Measurements from ENCODE around the gene CFAP157. TPM values are rescaled to one million over a fixed set of nuclear protein-coding genes. Genes with fewer than 3 reads are reported as not detected.

CFAP157 gene
- total and polyA plus RNA-seq, 2 of the 13 experiments (the other 11 are each of a cell fraction or from before 2014, with no cell fraction given) = 0.07 TPM; not detected in 1

DNA sequence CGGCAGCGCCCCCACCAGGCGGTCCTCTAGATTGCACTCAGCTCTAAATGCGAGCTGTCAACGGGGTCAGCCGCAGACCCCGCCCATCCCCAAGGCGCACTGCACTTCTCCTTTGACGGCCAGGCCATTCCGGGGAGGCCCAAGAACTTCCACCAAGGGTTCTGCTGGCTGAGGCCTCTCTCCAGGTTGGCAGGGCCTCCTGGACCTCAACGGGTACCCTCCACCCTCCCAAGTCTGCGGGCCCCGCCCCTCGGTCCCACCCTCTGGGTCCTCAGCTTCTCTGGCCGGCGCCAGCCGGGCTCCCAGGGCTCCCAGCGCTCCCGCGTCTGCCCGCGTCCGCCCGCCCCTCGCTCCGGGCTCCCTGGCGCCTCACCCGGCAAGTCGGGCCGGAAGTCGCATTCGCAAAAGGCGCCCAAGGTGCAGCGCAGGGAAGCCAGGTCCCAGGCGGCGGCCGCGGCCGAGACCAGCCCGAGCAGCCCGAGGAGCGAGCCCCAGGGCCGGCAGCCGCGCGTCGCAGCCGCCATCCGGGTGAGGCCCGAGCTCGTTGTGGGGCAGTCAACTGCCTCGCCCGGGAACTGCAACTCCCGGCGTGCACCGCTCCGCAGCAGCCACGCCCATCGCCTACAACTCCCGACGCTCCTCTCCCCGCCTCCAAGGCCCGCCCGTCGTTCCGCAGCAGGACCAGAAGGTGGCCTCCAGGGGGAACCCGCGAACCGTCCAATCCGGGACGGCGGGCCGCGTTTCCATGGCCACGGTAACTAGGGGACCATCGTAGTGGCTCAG, 28.1 kb downstream of the CFAP157 start, which contains the start of gene TOR2A (continued):
- TF ChIP-seq, protein P1, sequence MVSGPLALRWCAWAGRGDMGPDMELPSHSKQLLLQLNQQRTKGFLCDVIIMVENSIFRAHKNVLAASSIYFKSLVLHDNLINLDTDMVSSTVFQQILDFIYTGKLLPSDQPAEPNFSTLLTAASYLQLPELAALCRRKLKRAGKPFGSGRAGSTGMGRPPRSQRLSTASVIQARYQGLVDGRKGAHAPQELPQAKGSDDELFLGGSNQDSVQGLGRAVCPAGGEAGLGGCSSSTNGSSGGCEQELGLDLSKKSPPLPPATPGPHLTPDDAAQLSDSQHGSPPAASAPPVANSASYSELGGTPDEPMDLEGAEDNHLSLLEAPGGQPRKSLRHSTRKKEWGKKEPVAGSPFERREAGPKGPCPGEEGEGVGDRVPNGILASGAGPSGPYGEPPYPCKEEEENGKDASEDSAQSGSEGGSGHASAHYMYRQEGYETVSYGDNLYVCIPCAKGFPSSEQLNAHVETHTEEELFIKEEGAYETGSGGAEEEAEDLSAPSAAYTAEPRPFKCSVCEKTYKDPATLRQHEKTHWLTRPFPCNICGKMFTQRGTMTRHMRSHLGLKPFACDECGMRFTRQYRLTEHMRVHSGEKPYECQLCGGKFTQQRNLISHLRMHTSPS (CRISPR knock-in tag; IDR thresholded peaks at IDR 0.05; ENCODE audit: low read depth) = no peak
- TF ChIP-seq ZNF562 (CRISPR knock-in tag; IDR thresholded peaks at IDR 0.05; ENCODE audit: borderline replicate concordance) (no peak), ZNF496 (CRISPR knock-in tag; IDR thresholded peaks at IDR 0.05; ENCODE audit: insufficient replicate concordance) (no peak), ZNF136 (CRISPR knock-in tag; IDR thresholded peaks at IDR 0.05; ENCODE audit: low read depth) (no peak), ZNF556 (CRISPR knock-in tag; IDR thresholded peaks at IDR 0.05; ENCODE audit: borderline replicate concordance) (peak; percentile 61), MTA1 (CRISPR knock-in tag; IDR thresholded peaks at IDR 0.05; ENCODE audit: borderline replicate concordance) (peak; percentile 78; the same call in 1 of the 2 replicates), KMT2A (CRISPR knock-in tag; IDR thresholded peaks at IDR 0.05) (no peak), ATAD3A (CRISPR knock-in tag; IDR thresholded peaks at IDR 0.05) (no peak), SKI (IDR thresholded peaks at IDR 0.05; ENCODE audit: partially characterized antibody) (peak; percentile 54)
- TF ChIP-seq, protein P2, sequence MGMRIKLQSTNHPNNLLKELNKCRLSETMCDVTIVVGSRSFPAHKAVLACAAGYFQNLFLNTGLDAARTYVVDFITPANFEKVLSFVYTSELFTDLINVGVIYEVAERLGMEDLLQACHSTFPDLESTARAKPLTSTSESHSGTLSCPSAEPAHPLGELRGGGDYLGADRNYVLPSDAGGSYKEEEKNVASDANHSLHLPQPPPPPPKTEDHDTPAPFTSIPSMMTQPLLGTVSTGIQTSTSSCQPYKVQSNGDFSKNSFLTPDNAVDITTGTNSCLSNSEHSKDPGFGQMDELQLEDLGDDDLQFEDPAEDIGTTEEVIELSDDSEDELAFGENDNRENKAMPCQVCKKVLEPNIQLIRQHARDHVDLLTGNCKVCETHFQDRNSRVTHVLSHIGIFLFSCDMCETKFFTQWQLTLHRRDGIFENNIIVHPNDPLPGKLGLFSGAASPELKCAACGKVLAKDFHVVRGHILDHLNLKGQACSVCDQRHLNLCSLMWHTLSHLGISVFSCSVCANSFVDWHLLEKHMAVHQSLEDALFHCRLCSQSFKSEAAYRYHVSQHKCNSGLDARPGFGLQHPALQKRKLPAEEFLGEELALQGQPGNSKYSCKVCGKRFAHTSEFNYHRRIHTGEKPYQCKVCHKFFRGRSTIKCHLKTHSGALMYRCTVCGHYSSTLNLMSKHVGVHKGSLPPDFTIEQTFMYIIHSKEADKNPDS (CRISPR knock-in tag; IDR thresholded peaks at IDR 0.05) = no peak
- TF ChIP-seq, protein P3, sequence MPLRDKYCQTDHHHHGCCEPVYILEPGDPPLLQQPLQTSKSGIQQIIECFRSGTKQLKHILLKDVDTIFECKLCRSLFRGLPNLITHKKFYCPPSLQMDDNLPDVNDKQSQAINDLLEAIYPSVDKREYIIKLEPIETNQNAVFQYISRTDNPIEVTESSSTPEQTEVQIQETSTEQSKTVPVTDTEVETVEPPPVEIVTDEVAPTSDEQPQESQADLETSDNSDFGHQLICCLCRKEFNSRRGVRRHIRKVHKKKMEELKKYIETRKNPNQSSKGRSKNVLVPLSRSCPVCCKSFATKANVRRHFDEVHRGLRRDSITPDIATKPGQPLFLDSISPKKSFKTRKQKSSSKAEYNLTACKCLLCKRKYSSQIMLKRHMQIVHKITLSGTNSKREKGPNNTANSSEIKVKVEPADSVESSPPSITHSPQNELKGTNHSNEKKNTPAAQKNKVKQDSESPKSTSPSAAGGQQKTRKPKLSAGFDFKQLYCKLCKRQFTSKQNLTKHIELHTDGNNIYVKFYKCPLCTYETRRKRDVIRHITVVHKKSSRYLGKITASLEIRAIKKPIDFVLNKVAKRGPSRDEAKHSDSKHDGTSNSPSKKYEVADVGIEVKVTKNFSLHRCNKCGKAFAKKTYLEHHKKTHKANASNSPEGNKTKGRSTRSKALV (CRISPR knock-in tag; IDR thresholded peaks at IDR 0.05) = 0 out of 2 replicates have a peak, but pooled peaks have one; percentile 62
- TF ChIP-seq, protein P4, sequence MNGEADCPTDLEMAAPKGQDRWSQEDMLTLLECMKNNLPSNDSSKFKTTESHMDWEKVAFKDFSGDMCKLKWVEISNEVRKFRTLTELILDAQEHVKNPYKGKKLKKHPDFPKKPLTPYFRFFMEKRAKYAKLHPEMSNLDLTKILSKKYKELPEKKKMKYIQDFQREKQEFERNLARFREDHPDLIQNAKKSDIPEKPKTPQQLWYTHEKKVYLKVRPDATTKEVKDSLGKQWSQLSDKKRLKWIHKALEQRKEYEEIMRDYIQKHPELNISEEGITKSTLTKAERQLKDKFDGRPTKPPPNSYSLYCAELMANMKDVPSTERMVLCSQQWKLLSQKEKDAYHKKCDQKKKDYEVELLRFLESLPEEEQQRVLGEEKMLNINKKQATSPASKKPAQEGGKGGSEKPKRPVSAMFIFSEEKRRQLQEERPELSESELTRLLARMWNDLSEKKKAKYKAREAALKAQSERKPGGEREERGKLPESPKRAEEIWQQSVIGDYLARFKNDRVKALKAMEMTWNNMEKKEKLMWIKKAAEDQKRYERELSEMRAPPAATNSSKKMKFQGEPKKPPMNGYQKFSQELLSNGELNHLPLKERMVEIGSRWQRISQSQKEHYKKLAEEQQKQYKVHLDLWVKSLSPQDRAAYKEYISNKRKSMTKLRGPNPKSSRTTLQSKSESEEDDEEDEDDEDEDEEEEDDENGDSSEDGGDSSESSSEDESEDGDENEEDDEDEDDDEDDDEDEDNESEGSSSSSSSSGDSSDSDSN (CRISPR knock-in tag; IDR thresholded peaks at IDR 0.05) = peak; percentile 41; the same call in 1 of the 2 replicates
- TF ChIP-seq, protein P5, sequence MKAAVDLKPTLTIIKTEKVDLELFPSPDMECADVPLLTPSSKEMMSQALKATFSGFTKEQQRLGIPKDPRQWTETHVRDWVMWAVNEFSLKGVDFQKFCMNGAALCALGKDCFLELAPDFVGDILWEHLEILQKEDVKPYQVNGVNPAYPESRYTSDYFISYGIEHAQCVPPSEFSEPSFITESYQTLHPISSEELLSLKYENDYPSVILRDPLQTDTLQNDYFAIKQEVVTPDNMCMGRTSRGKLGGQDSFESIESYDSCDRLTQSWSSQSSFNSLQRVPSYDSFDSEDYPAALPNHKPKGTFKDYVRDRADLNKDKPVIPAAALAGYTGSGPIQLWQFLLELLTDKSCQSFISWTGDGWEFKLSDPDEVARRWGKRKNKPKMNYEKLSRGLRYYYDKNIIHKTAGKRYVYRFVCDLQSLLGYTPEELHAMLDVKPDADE (CRISPR knock-in tag; IDR thresholded peaks at IDR 0.05) = no peak
- TF ChIP-seq, protein P6, sequence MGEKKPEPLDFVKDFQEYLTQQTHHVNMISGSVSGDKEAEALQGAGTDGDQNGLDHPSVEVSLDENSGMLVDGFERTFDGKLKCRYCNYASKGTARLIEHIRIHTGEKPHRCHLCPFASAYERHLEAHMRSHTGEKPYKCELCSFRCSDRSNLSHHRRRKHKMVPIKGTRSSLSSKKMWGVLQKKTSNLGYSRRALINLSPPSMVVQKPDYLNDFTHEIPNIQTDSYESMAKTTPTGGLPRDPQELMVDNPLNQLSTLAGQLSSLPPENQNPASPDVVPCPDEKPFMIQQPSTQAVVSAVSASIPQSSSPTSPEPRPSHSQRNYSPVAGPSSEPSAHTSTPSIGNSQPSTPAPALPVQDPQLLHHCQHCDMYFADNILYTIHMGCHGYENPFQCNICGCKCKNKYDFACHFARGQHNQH (CRISPR knock-in tag; IDR thresholded peaks at IDR 0.05) = peak; percentile 68; the same call in 1 of the 2 replicates
- TF ChIP-seq, protein P7, sequence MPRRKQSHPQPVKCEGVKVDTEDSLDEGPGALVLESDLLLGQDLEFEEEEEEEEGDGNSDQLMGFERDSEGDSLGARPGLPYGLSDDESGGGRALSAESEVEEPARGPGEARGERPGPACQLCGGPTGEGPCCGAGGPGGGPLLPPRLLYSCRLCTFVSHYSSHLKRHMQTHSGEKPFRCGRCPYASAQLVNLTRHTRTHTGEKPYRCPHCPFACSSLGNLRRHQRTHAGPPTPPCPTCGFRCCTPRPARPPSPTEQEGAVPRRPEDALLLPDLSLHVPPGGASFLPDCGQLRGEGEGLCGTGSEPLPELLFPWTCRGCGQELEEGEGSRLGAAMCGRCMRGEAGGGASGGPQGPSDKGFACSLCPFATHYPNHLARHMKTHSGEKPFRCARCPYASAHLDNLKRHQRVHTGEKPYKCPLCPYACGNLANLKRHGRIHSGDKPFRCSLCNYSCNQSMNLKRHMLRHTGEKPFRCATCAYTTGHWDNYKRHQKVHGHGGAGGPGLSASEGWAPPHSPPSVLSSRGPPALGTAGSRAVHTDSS (CRISPR knock-in tag; conservative IDR thresholded peaks at IDR 0.05) = 0 out of 2 replicates have a peak, but pooled peaks have one; percentile 20
